GM19043 (cell line): ENCODE measurements around the gene SLC27A2.
"Not testable (repeated sequence)": the region's sequence is repeated elsewhere in the genome, so short reads cannot be mapped to it uniquely, and the experiment has no call there.

Experiments
- ATAC-seq: cut with Tn5 transposase; IDR thresholded peaks from one replicate; pipeline ENCODE4 v1.9.1; 2021; ENCODE audit warnings: low read depth; ENCODE audit not compliant: unreplicated experiment

SLC27A2 gene

GRCh38 chr15:50162969-50163718 lies 18.9 kb upstream of the SLC27A2 start:
- ATAC-seq, result no peak

- no peak for ATAC-seq
These were observed 18.1 kb upstream of the SLC27A2 start for GRCh38 chr15:50163719-50164410.

- ATAC-seq, result no peak
These were observed 17.5 kb upstream of the SLC27A2 start for GRCh38 chr15:50164458-50164857.

- no peak for ATAC-seq
These were observed 15.8 kb upstream of the SLC27A2 start for GRCh38 chr15:50166216-50166615.

GRCh38 chr15:50167110-50167509 lies 14.9 kb upstream of the SLC27A2 start:
- no peak for ATAC-seq

GRCh38 chr15:50168379-50168778 lies 13.6 kb upstream of the SLC27A2 start:
- no peak for ATAC-seq

GRCh38 chr15:50168783-50169411 lies 13.1 kb upstream of the SLC27A2 start:
- no peak for ATAC-seq

GRCh38 chr15:50172360-50172895 lies 9.6 kb upstream of the SLC27A2 start:
- not testable (repeated sequence) for ATAC-seq

GRCh38 chr15:50176869-50177268 lies 5.1 kb upstream of the SLC27A2 start:
- no peak for ATAC-seq

GRCh38 chr15:50180091-50180490 lies 1.9 kb upstream of the SLC27A2 start:
- no peak for ATAC-seq

GRCh38 chr15:50180582-50180981 lies 1.4 kb upstream of the SLC27A2 start:
- no peak for ATAC-seq

GRCh38 chr15:50181201-50181968 lies 611 bp upstream of the SLC27A2 start:
- no peak for ATAC-seq

GRCh38 chr15:50182219-50183013 lies 420 bp downstream of the SLC27A2 start:
- peak; percentile 37 for ATAC-seq

GRCh38 chr15:50183112-50183794 lies 1.3 kb downstream of the SLC27A2 start:
- peak; percentile 43 for ATAC-seq

GRCh38 chr15:50184863-50185504 lies 3.0 kb downstream of the SLC27A2 start:
- no peak for ATAC-seq

- no peak for ATAC-seq
These were observed 4.1 kb downstream of the SLC27A2 start for GRCh38 chr15:50186090-50186489.

- ATAC-seq, result no peak
These were observed 4.8 kb downstream of the SLC27A2 start for GRCh38 chr15:50186752-50187151.

- no peak for ATAC-seq
These were observed 5.5 kb downstream of the SLC27A2 start for GRCh38 chr15:50187525-50187924.

GRCh38 chr15:50187997-50188396 lies 6.0 kb downstream of the SLC27A2 start:
- ATAC-seq, result no peak
